Peyer's patch (tissue), 4 donors: ENCODE data around the gene FNDC3B.

Source experiments
- POLR2A ChIP-seq, 2 donors: fragments of 450-650 bp; IDR thresholded peaks; one replicate each; pipeline ENCODE4 v1.5.1; 2017; ENCODE audit warnings: antibody characterized with exemption in 2 of 2, mild to moderate bottlenecking in 2 of 2, moderate library complexity in 2 of 2
- TF ChIP-seq, protein P1 (sequence below), 6 experiments: fragments of 450-650 bp in 4 of 6; fragments of 200-600 bp in 2 of 6; sonication (generic) in 1 of 6; IDR thresholded peaks; one replicate each; pipeline ENCODE4 v1.5.1; 2017 to 2019; ENCODE audit warnings: antibody characterized with exemption in 6 of 6, mild to moderate bottlenecking in 3 of 6, moderate library complexity in 1 of 6

DNA sequence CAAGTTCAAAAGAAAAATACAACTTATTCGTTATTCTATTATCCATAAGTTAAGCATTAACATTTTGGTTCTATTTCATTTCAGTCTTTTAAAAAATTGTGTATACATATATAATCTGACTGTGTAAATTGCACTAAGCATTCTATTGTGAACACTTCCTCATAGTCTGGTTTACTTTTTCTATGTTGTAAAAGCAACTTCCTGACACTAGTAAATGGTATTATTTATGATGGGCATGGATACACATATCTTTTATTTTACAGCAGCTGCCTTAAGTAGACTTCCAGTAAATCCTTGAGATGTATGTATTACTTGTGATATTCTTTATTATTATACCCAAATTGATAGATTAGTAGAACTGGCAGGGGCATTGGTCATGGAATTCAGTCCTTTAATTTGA is 58.2 kb downstream of the FNDC3B start:
- TF ChIP-seq, protein P1, sequence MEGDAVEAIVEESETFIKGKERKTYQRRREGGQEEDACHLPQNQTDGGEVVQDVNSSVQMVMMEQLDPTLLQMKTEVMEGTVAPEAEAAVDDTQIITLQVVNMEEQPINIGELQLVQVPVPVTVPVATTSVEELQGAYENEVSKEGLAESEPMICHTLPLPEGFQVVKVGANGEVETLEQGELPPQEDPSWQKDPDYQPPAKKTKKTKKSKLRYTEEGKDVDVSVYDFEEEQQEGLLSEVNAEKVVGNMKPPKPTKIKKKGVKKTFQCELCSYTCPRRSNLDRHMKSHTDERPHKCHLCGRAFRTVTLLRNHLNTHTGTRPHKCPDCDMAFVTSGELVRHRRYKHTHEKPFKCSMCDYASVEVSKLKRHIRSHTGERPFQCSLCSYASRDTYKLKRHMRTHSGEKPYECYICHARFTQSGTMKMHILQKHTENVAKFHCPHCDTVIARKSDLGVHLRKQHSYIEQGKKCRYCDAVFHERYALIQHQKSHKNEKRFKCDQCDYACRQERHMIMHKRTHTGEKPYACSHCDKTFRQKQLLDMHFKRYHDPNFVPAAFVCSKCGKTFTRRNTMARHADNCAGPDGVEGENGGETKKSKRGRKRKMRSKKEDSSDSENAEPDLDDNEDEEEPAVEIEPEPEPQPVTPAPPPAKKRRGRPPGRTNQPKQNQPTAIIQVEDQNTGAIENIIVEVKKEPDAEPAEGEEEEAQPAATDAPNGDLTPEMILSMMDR (IDR thresholded peaks at IDR 0.05), result no peak
- TF ChIP-seq POLR2A (IDR thresholded peaks at IDR 0.05), result no peak
